Spleen (tissue), 7 donors: ENCODE measurements around the gene AP1M1.

Experiments used
- CTCF ChIP-seq, 11 experiments: fragments of 200-600 bp in 7 of 11; fragments of 450-650 bp in 4 of 11; sonication (generic) in 4 of 11; IDR thresholded peaks in 8 of 11; conservative IDR thresholded peaks in 3 of 11; 1 replicate in 7 of 11; 2 replicates in 4 of 11; pipeline versions ENCODE4 v1.4.0 to v1.8.0; 2016 to 2021; ENCODE audit warnings: antibody characterized with exemption in 11 of 11, inconsistent platforms in 4 of 11, mild to moderate bottlenecking in 1 of 11
- POLR2A ChIP-seq, 3 donors: fragments of 450-650 bp; IDR thresholded peaks; one replicate each; pipeline ENCODE4 v1.5.1; 2017; ENCODE audit warnings: antibody characterized with exemption in 3 of 3, mild to moderate bottlenecking in 1 of 3
- POLR2AphosphoS5 ChIP-seq, 3 donors: sonication (generic); formaldehyde crosslinking; IDR thresholded peaks; one replicate each; pipeline ENCODE4 v1.5.1; 2017; ENCODE audit warnings: antibody characterized with exemption in 3 of 3
- donor health status: DM: no; HTN: no; CAD: no; lungs with moderate emphysema.
- donor health status: DM: no; HTN: no; CAD: no.
- donor health status: DM: no; HTN: no; CAD: no.

GRCh38 chr19:16148443-16149229, 49.1 kb upstream of the AP1M1 start:
- TF ChIP-seq CTCF (IDR thresholded peaks at IDR 0.05 in 8 of 11, conservative IDR thresholded peaks at IDR 0.05 in 3 of 11) = no peak
- TF ChIP-seq POLR2A (IDR thresholded peaks at IDR 0.05) = no peak
- TF ChIP-seq POLR2AphosphoS5 (IDR thresholded peaks at IDR 0.05) = no peak
